Pulmonary artery endothelial cell (primary cell): Measurements from ENCODE around the gene VPS11. TPM values are rescaled to one million over a fixed set of nuclear protein-coding genes. Genes with fewer than 3 reads are reported as not detected.

Experiments used
- DNase-seq: peaks from one replicate; pipeline ENCODE4 v3.0.0-alpha.2; 2011; ENCODE audit warnings: low read depth, low spot score
- total RNA-seq: library from RNA; depleted of rRNA; stranded (reverse); fragments of >200 nt; gene quantifications from 2 replicates; pipeline ENCODE4 v1.2.3, GENCODE V29; 2014

VPS11 gene
- total RNA-seq, 1 donor from 2014 or later: 21.5 TPM

DNA sequence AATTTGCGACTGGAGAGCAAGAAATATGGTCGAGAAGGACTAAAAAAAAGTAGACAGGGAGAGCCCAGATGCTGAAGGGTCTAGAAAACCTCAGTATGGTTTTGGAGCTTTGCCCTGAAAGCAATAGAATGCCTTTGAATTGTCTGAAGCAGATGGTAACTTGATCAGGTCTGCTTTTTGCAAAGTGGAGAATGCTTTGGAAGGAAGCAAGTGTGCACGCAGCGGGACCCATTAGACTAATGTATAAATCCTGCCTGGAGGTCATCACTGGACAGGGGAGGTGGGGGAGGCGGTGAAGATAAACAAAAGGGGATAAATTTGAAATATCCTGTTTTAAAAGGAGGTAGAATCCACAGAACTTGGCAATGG is 53.0 kb downstream of the VPS11 start:
- no peak for DNase-seq

DNA sequence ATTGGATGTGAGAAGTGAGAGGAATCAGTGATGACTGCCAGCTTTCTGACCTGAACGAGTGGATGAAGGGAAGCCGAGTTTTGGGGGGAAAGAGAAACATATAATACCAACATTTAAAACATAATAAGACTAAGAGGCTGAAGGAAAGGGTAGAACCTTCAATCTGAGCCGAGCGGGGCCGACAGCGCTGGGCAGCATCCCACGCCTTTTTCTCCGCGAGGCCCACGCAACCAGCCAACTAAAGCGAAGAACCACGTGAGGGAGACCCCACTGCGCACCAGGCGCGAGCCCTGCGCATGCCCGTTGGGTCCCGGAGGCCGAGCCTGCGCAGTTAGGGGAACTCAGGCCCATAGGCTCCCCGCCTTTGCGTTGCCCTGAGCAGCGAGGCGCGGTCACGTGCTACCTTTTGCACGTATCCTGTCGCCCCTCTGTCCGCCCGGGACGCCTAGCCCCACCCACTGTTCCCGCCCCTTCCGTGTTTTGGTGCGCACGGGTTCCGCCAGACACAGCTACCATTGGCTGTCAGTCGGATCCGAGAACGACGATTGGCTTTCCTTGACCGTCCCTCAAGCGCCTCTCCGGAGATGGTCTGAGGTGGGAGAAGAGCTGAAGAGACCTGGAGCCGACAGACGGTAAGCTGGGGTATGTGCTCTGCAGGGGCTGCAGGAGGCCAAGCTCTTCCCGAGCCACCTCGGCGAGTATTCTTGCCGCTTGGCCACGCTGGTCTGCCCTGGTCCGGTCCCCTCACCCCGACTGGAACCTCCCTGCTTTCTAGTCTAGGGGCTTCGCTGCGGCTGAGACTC is 53.6 kb downstream of the VPS11 start, which contains the start of gene HINFP:
TSS of gene HINFP (plus strand) at position 573 of the 803 bp plus-strand sequence. CDS start 5,365 bp downstream, outside the sequence.
- DNase-seq: peak; percentile 97

DNA sequence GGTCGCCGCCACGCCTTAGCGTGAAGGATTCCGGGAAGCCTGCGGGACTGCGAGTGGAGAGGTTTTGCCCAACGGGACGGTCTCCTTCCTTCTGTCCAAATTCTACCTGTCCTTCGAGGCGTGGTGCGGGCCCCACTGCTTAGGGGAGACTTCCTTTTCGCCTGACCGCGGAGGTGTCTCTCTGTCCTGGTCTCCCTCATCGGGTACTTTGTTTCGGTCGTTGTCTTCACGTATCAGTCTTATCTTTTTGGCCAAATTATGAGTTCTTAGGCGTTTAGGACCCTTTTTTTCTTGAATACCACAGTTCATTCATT is 54.1 kb downstream of the VPS11 start:
- no peak for DNase-seq

DNA sequence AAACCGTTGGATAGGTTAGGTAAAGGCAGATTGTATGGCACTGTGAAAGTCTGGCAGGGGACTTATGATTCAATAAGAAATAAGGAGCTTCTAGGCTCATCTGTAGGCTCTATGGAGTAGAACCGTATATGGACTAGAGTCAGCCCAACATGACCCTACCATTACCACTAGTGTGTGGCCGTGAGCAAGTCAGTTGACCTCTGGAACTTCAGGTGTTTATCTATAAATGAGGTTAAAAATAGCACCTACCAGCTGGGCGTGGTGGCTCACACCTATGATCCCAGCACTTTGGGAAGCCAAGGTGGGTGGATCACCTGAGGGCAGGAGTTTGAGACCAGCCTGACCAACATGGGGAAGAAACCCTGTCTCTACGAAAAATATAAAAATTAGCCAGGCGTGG is 58.2 kb downstream of the VPS11 start:
- no peak for DNase-seq

DNA sequence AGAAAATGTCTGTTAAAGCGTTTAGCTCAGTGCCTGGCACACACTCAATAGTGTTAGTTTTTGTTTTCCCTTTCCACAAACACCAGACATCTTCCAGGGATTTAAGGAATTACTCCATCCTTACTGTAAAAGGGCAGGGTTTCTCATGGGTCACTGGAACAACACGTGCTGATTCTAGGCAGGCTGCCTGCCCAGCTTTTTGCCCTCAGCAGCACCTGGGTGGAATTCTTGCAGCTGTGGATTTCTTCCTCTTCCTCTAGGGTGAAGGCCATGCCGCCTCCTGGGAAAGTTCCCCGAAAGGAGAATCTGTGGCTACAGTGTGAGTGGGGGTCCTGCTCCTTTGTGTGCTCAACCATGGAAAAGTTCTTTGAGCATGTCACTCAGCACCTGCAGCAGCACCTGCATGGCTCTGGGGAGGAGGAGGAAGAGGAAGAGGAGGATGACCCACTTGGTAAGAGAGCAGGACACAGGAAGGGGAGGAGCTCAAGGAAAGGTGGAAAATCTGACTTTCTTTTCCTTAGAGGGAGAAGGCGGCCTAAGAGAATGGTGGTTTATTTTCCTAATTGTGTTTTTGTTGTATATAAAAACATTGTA is 59.2 kb downstream of the VPS11 start:
- no peak for DNase-seq

DNA sequence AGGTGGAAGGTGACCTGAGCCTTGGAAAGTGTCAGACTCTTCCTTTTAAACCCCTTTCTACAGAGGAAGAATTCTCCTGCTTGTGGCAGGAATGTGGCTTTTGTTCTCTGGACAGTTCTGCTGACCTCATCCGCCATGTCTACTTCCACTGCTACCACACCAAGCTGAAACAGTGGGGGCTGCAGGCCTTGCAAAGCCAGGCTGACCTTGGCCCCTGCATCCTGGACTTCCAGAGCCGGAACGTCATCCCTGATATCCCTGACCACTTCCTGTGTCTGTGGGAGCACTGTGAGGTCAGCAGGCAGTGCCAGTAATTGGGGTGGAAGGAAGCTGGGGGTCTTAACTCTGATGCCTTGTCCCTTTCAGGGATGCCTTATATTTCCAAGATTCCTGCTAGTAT is 63.0 kb downstream of the VPS11 start:
- DNase-seq: no peak

Other genes with a start within 250 kb of the VPS11 start
- gene CXCR5, start 183.9 kb upstream of the VPS11 start, total RNA-seq: not detected in 2 replicates
- gene BCL9L, start 141.9 kb upstream of the VPS11 start, total RNA-seq: 8.3 and 9.1 TPM in 2 replicates
- not detected in 2 replicates for gene UPK2, start 111.5 kb upstream of the VPS11 start, total RNA-seq
- not detected in 2 replicates for gene FOXR1, start 96.1 kb upstream of the VPS11 start, total RNA-seq
- gene CENATAC, start 69.7 kb upstream of the VPS11 start, total RNA-seq: 11.6 and 13.9 TPM in 2 replicates
- gene RPS25, start 49.5 kb upstream of the VPS11 start, total RNA-seq: 629 and 746 TPM in 2 replicates
- 64.5 and 119 TPM in 2 replicates for gene TRAPPC4, start 49.1 kb upstream of the VPS11 start, total RNA-seq
- gene SLC37A4, start 36.9 kb upstream of the VPS11 start, total RNA-seq: 15.2 and 15.4 TPM in 2 replicates
- 174 and 354 TPM in 2 replicates for gene HYOU1, start 10.6 kb upstream of the VPS11 start, total RNA-seq
- gene HMBS, start 17.1 kb downstream of the VPS11 start, total RNA-seq: 7.8 and 11.0 TPM in 2 replicates
- 14.4 and 32.7 TPM in 2 replicates for gene DPAGT1, start 34.0 kb downstream of the VPS11 start, total RNA-seq
- 2.0 and 4.5 TPM in 2 replicates for gene C2CD2L, start 39.5 kb downstream of the VPS11 start, total RNA-seq
- 15.4 and 17.7 TPM in 2 replicates for gene HINFP, start 53.8 kb downstream of the VPS11 start, total RNA-seq
- 0.20 and 0.35 TPM in 2 replicates for gene ABCG4, start 81.2 kb downstream of the VPS11 start, total RNA-seq
- gene NLRX1, start 100.9 kb downstream of the VPS11 start, total RNA-seq: 10.9 and 15.5 TPM in 2 replicates
- 0.13 TPM in 1 of 2 replicates, not detected in the other for gene NHERF4, start 117.7 kb downstream of the VPS11 start, total RNA-seq
- 11.9 and 14.8 TPM in 2 replicates for gene CBL, start 138.5 kb downstream of the VPS11 start, total RNA-seq
- 1,937 and 2,031 TPM in 2 replicates for gene MCAM, start 249.3 kb downstream of the VPS11 start, total RNA-seq